Stimulated activated CD8-positive, alpha-beta memory T cell treated with anti-CD3 and anti-CD28 coated beads, Interleukin-12 subunit alpha, Interleukin-12 subunit beta, amount 100 ng/mL, for 24 hours (primary cell): ENCODE data around the gene INSIG2.

Experiments
- DNase-seq: peaks from one replicate; pipeline ENCODE4 v3.0.0-alpha.2; 2020; ENCODE audit errors: extremely low read depth

Gene INSIG2

DNA sequence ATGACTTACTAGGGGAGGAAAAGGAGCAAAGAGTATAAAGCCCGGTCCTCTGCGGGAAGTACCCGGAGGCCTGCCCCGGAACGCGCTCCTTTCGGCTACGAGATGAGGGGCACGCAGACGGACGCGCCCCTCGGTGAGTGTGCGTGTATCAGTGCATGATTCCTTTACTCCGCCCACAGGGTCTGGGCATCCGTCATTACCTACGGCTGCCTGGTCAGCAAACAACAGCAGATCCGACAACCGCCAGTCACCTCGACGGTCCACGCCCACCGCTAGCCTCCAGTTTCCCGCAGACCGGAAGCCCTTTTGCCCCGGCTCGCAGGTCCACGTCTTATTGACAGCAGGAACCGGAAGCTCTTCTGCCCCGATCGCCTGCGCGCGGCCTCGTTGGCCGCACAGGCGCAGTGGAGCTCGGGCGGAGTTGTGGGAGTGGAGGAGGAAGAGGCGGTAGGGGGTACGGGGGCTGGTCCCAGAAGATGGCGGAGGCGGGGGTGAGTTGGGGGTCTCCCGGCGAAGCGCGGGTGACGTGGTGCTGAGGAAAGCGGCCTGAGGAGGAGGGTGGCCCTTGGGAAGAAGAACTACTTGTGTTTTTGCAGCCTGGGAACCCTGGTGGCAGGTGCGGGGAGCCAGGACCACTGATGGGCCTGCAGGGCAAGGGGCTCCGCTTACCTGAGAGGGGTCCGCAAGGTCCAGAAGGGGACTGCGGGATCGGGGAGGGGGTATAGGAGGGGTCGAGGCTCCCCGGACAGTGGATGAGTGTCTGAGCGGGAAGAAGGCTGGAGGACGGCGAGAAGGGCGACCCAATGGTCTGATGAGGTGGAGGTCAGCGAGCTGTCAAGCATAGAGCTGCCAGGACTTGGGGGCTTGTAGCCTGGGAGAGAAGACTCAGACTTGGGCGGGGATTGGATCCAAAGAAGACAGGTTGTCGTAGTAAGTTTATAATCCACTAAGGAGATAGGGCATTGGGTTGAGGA is at the start of gene INSIG2:
INSIG2 (plus strand) TSS at position 421 of the 974 bp plus-strand sequence. CDS start 8,086 bp downstream, outside the sequence.
- peak; percentile 77 for DNase-seq

GRCh38 chr2:118040891-118041290 is 47.4 kb upstream of the INSIG2 start:
- no peak for DNase-seq

DNA sequence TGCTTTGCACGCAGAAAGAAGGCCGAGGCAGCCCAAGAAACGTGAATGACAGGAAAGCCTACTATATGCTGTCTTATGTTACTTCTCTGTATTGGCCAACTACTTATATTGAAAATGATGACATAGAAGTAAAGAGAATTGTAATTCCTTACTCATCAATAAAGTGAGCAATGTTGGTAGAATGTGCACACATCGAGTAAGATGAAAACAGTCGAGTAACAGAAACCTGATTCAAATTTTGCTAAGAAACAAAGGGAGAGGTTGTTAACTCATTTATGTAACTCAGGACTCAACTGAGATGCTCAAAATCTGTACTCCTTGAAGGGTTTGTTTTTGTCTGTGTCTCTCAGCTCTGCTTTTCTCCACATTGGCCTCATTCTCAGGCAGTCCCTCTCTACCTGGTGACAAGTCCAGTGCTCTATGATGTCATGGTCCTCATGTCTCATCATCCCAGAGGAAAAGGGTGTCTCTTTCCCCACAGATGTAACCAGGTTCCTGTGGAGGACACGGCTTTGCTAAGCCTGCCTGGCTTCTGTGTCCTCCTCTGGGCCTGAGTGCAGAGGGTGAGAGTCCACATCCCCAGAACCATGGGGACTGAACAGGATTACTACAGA is 44.1 kb upstream of the INSIG2 start:
- no peak for DNase-seq

DNA sequence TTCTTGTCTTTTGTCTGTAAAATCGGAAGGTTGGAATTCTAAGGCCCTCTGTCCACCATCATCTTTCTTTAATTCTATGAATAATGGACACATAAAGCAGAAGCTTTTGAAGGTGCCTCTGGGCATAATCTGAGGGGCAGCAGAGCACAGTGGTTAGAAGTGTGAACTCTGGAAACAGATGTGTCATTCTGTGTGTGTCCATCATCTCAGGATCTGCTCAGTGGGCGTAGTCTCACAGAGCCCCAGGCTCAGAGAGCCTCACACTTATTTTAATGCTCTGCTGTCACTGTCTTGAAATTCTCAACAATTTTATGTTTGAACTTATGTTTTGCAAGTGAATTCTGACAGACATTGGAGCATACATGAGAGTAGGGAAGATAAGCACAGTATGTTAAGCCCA is 43.4 kb upstream of the INSIG2 start:
- no peak for DNase-seq

DNA sequence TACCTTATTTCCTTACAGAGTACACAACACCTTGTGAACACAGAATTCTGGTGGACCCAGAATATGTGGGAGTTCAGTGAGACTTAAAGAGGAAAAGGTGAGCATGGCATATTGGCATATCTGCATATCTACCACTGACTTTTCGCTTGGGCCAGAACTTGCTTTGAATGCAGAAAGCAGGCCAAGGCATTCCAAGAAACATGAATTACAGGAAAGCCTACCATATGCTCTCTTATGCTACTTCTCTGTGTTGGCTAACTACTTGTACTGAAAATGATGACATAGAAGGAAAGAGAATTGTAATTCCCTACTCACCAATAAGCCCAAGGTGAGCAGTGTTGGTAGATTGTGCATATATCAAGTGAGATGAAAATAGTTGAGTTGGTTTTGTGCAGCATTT is 43.0 kb upstream of the INSIG2 start:
- no peak for DNase-seq

DNA sequence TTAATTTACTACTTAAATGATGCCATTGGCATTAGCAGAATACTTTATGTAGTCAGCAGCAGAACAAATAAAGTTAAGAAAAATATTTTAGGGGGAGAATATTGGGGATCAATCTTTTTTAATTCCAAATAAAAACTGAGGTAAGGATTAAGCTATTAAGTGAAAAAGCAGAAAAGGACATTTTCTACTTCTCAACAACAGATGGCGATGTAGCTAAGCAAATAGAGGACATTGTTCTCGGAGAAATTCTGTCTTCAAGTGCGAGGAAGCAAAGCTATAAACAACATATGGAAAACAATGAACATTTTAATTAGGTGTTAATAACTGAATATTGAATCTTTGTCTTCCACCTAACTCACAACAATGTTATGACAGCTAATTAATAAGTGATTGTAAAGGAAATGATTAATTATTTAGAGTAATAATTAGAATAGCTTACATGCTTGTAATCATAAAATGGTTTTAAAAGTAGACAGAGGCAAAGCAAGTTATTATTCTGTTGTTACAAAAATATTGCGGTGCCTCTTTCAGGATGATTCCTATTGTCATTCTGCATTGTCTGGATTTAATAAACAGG is 41.5 kb upstream of the INSIG2 start:
- no peak for DNase-seq

GRCh38 chr2:118047380-118047826 is 40.9 kb upstream of the INSIG2 start:
- DNase-seq = no peak

GRCh38 chr2:118048401-118048800 is 39.9 kb upstream of the INSIG2 start:
- DNase-seq = no peak

- no peak for DNase-seq
Observed at GRCh38 chr2:118049140-118049815, 39.0 kb upstream of the INSIG2 start.

DNA sequence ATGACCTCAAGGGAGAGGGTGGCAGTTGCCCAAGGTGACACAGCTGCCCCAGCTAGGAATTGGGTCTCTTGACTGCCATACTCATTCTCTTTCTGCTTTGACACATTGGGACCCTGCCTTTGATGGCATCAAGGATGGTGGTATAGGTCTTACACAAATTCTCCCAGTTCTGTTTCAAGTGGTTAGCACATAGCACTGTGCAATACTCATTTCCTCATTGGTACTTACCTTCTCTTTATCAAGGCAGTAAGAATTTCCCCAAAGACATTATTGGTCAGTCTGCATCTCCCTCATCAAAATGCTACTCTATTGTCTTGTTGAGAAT is 38.5 kb upstream of the INSIG2 start:
- DNase-seq = no peak

DNA sequence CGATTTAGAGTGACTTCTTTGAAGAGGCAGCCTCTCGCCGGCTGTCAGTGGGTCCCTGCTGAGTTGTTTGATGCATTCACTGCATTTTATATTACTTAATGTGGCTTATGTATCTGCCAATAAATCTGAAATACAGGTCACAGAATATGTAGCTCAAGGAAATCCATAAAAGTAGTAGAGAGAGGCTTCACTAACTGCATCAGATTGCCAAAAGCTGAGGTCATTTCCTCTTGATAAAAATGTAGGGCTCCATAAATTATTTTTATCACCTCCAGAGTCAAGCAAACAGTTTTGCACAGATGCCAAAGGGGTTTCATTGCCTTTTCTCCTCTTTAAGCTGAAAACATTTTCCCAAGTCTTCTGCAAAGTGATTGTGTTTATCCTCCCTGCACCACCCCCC is 37.9 kb upstream of the INSIG2 start:
- DNase-seq = no peak

GRCh38 chr2:118050974-118051373 is 37.3 kb upstream of the INSIG2 start:
- no peak for DNase-seq

DNA sequence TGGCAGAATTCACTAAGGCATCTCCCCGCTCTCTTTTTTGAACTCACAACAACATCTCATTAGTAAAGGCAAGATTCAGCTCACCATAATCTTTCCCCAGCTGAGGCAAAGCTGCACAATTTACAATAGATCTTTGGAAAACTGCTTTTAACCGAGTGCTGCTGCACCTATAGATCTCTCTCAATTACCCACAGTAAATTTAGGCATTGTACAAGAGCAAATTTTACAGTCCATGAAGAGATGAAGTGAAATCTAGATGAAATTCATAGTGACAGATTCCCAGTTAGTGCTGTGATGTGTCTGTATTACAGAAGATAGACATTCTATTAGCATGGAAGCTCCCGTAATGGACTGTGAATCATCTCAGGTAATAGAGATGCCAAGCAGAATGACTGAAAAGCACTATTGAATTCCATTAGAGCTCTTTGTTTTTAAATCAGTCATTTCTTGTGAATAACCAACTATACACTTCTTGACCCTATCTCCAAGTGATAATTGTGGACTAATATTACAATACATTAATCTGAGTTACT is 36.4 kb upstream of the INSIG2 start:
- DNase-seq = no peak

DNA sequence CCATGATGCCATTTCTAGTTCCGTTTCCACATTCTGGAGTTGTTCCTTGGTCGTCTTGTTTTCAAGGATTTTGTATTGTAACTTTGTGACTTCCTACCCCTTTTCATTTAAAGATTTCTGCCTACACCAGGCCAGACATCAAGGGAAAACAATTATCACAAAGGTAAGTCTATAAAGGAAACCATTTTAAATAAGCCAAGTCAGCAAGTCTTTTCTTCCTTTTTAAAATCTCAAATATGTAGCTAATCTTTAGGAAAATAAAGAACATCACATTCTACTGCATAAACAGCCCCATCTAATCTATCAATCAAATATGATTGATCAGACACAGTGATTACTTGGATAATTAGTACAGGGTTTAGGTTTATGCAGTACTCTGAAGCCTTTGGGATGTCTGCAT is 35.8 kb upstream of the INSIG2 start:
- DNase-seq = no peak

DNA sequence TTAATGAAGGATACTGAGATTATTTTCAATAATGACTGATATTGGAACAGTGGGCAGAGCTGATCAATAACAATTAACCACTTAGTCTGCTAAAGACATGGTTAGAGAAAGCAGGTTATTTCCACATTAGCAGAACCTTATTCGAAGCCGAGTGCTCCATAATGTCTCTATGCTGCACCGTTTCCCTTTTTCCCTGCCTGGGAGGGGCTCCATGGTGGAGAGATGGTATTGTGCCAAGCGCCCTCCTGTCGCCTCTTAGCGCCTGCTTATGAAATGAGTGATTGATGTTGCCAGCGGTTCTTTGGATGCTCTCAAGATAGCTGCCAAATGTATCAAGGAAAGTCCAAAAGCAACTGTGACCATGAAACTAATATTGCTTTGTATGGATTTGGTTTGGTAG is 34.6 kb upstream of the INSIG2 start:
- DNase-seq = no peak

DNA sequence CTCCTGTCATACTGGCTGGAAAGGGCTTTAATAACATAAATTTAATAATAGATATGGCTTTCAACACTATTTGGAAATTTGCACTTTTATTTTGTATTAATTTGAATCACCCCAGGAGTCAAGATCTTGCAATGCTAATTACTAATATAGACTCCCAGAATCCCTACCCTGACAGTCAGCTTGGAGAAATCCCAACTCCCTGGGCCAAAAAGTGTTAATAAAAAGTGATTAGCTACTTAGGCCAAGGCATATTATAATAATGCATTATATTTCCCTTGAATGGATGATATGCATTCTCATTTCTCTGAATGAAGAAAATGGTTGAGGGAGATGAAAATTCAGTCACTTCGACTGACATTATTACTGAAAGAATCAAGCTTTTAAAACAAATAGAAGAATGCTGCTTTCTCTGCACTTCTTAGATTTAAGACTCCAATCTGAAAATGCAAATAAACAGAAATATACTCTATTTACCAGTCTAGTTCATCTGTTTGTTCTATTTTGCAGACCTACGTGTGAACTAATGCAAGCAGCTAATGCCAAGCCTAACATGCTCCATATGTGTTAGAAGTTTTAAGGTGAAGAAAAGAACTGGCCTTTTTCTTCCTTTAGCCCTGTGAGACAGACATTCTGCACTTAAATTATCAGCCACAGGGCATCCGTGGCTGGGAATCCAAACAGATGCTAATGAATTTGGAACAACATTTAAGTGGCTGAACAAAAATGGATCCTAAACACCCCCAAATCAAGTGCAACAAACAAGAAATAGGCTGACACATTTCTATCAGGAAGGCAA is 33.9 kb upstream of the INSIG2 start:
- no peak for DNase-seq

DNA sequence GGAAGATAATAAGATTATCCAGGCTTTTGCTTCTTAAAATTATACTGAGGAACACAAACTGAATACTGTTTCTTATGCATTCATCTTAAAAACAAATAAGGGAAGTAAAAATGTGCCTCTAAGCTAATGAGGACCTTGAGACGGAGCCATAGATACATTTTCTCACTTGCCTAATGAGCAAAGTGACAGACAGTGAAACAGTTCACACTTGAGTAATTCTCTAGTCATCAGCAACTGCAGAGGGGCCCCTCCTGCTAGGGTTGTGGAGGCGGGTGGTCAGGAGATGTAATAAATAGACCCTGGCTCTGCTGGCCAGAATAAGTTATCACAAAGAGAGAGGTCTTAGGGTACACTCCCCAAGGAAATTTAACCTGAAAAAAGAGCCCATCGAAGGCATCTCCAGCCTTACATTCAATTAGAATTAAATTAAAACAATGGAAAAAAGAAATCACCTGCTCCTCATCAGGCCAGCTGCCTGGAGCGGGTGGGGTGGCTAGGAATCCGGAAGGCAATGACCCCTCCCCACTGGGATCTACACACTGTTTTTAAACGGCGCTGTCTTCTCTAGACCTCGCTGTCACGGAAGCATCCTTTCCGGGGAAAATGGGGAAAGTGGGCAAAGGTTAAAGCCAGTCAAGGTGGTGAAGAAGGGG is 32.6 kb upstream of the INSIG2 start:
- no peak for DNase-seq

- no peak for DNase-seq
Observed at GRCh38 chr2:118056165-118056534, 32.1 kb upstream of the INSIG2 start.

- DNase-seq = no peak
Observed at GRCh38 chr2:118056801-118057200, 31.5 kb upstream of the INSIG2 start.

- no peak for DNase-seq
Observed at GRCh38 chr2:118058951-118059350, 29.3 kb upstream of the INSIG2 start.
